ENCODE measurements around the gene SENP3.

DNA sequence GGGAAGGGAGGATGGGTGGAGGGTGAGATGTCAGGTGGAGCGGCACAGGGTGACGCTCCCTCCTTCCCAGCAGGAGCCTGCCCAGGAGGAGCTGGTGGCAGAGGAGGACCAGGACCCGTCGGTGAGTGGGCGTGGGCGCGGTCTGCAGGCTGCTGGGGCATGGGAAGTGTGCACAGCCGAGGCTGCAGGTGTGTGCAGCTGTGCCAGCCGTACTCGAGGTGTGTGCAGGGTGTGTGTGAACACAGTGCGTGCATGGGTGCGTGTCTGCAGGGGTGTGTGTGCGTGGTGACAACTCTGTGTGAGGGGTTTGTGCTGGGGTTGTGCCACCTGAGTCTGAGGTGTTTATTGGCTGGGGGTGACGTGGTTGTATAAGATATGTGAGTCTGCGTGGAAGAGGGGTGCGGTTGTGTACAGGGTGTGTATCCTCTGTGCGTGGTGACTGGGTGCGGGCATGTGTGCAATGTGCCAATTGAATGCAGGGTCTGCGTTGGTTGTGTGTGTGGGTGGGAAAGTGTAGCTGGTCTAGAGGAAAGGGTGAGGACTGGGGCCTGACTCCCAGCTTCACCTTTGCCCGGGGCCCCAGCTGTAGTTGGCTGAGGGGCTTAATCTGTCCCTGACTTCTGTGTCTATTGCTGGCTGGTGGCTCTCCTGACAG, 12.2 kb upstream of the SENP3 start:
- TF ChIP-seq, protein P1, sequence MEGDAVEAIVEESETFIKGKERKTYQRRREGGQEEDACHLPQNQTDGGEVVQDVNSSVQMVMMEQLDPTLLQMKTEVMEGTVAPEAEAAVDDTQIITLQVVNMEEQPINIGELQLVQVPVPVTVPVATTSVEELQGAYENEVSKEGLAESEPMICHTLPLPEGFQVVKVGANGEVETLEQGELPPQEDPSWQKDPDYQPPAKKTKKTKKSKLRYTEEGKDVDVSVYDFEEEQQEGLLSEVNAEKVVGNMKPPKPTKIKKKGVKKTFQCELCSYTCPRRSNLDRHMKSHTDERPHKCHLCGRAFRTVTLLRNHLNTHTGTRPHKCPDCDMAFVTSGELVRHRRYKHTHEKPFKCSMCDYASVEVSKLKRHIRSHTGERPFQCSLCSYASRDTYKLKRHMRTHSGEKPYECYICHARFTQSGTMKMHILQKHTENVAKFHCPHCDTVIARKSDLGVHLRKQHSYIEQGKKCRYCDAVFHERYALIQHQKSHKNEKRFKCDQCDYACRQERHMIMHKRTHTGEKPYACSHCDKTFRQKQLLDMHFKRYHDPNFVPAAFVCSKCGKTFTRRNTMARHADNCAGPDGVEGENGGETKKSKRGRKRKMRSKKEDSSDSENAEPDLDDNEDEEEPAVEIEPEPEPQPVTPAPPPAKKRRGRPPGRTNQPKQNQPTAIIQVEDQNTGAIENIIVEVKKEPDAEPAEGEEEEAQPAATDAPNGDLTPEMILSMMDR (IDR thresholded peaks at IDR 0.05; ENCODE audit: extremely low read depth in 1 of 2, insufficient read depth in 1 of 2, low read depth in 1 of 2, low read length in 2 of 2): no peak
- TF ChIP-seq, protein P2, sequence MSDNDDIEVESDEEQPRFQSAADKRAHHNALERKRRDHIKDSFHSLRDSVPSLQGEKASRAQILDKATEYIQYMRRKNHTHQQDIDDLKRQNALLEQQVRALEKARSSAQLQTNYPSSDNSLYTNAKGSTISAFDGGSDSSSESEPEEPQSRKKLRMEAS (IDR thresholded peaks at IDR 0.05; ENCODE audit: insufficient read depth, insufficient read length): no peak
- no peak for TF ChIP-seq MYC (IDR thresholded peaks at IDR 0.05; ENCODE audit: low read depth, low read length)
